ENCODE data around the gene AHNAK2.

The AHNAK2 gene

GRCh38 chr14:104932676-104933631, 45.2 kb downstream of the AHNAK2 start (continued):
- TF ChIP-seq ZNF138 (tag by site-specific recombination; IDR thresholded peaks at IDR 0.05; ENCODE audit: borderline replicate concordance) (no peak), ZBTB7A (tag by site-specific recombination; IDR thresholded peaks at IDR 0.05; ENCODE audit: low read depth) (no peak; the same call in 1 of the 2 replicates), ZNF561 (tag by site-specific recombination; IDR thresholded peaks at IDR 0.05; ENCODE audit: borderline replicate concordance) (peak; percentile 72; the same call in 1 of the 2 replicates), ZNF398 (tag by site-specific recombination; IDR thresholded peaks at IDR 0.05) (peak; percentile 94), YY2 (tag by site-specific recombination; IDR thresholded peaks at IDR 0.05) (no peak), ZNF677 (tag by site-specific recombination; IDR thresholded peaks at IDR 0.05) (no peak), ZNF549 (tag by site-specific recombination; IDR thresholded peaks at IDR 0.05) (no peak), ZSCAN23 (tag by site-specific recombination; IDR thresholded peaks at IDR 0.05) (no peak), KLF10 (tag by site-specific recombination; IDR thresholded peaks at IDR 0.05) (peak; percentile 69; the same call in 1 of the 2 replicates), ATF2 (tag by site-specific recombination; IDR thresholded peaks at IDR 0.05; ENCODE audit: low read depth) (no peak), ZSCAN4 (tag by site-specific recombination; IDR thresholded peaks at IDR 0.05) (no peak), ZNF394 (tag by site-specific recombination; IDR thresholded peaks at IDR 0.05; ENCODE audit: borderline replicate concordance) (peak; percentile 24; the same call in 1 of the 2 replicates), ZNF768 (tag by site-specific recombination; IDR thresholded peaks at IDR 0.05) (no peak), ZNF426 (tag by site-specific recombination; IDR thresholded peaks at IDR 0.05) (no peak), ZNF692 (tag by site-specific recombination; IDR thresholded peaks at IDR 0.05) (peak; percentile 73), ZNF239 (tag by site-specific recombination; IDR thresholded peaks at IDR 0.05) (no peak), SP7 (tag by site-specific recombination; IDR thresholded peaks at IDR 0.05) (peak; percentile 51; the same call in 1 of the 2 replicates), OVOL3 (tag by site-specific recombination; IDR thresholded peaks at IDR 0.05) (no peak), ZNF174 (tag by site-specific recombination; IDR thresholded peaks at IDR 0.05) (no peak), ZNF701 (tag by site-specific recombination; IDR thresholded peaks at IDR 0.05) (no peak), ZNF18 (tag by site-specific recombination; IDR thresholded peaks at IDR 0.05) (no peak), ZNF501 (tag by site-specific recombination; IDR thresholded peaks at IDR 0.05) (no peak), ZNF350 (tag by site-specific recombination; IDR thresholded peaks at IDR 0.05) (no peak), RBAK (tag by site-specific recombination; IDR thresholded peaks at IDR 0.05) (no peak), ZFHX2 (tag by site-specific recombination; conservative IDR thresholded peaks at IDR 0.05) (peak; percentile 83), HOXD13 (CRISPR knock-in tag; IDR thresholded peaks at IDR 0.05; ENCODE audit: borderline replicate concordance) (no peak), ZNF311 (tag by site-specific recombination; IDR thresholded peaks at IDR 0.05; ENCODE audit: borderline replicate concordance) (no peak), KLF16 (tag by site-specific recombination; IDR thresholded peaks at IDR 0.05) (peak; percentile 88), ZBTB21 (tag by site-specific recombination; IDR thresholded peaks at IDR 0.05) (no peak), ZNF560 (tag by site-specific recombination; IDR thresholded peaks at IDR 0.05; ENCODE audit: borderline replicate concordance) (no peak), ZNF555 (tag by site-specific recombination; conservative IDR thresholded peaks at IDR 0.05) (no peak), GLIS2 (tag by site-specific recombination; IDR thresholded peaks at IDR 0.05) (peak; percentile 54; the same call in 1 of the 2 replicates), ZNF335 (tag by site-specific recombination; conservative IDR thresholded peaks at IDR 0.05) (peak; percentile 59)

Measured in HEK293 (cell line).